ENCODE results near the gene HSPG2.

GRCh38 chr1:21860971-21861370 lies 76.1 kb downstream of the HSPG2 start:
- TF ChIP-seq POLR2AphosphoS5 (IDR thresholded peaks at IDR 0.05; ENCODE audit: insufficient read depth in 1 of 2, low read depth in 1 of 2) (no peak), CTCF (IDR thresholded peaks at IDR 0.05) (no peak), POLR2A (IDR thresholded peaks at IDR 0.05) (no peak)
